Measurements from ENCODE around the gene VPS4B. TPM values are rescaled to one million over a fixed set of nuclear protein-coding genes. Genes with fewer than 3 reads are reported as not detected.

VPS4B gene
- total and polyA plus RNA-seq, 2 of the 8 experiments (the other 6 are each of a cell fraction or from before 2014, with no cell fraction given): 7.2 to 45.3 TPM

DNA sequence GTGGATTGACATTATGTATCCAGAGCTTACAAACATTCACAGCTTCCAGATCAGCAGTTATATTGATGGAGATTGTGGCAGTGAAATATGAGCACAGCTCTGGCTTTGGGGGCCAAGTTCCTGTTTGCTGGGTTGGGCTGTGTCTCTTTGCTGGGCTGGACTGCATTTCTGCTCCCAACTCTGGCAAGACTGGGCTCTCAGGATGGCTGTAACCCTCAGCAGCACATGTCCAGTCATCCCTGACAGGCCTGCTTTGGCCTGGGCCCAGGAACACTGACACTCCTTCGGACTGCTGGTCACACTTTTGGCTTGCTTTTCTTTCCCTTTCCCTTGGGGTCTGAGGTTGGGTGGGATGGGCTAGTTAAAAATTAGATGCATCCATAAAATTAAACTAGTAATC is 17.9 kb upstream of the VPS4B start (continued):
- TF ChIP-seq, protein P1, sequence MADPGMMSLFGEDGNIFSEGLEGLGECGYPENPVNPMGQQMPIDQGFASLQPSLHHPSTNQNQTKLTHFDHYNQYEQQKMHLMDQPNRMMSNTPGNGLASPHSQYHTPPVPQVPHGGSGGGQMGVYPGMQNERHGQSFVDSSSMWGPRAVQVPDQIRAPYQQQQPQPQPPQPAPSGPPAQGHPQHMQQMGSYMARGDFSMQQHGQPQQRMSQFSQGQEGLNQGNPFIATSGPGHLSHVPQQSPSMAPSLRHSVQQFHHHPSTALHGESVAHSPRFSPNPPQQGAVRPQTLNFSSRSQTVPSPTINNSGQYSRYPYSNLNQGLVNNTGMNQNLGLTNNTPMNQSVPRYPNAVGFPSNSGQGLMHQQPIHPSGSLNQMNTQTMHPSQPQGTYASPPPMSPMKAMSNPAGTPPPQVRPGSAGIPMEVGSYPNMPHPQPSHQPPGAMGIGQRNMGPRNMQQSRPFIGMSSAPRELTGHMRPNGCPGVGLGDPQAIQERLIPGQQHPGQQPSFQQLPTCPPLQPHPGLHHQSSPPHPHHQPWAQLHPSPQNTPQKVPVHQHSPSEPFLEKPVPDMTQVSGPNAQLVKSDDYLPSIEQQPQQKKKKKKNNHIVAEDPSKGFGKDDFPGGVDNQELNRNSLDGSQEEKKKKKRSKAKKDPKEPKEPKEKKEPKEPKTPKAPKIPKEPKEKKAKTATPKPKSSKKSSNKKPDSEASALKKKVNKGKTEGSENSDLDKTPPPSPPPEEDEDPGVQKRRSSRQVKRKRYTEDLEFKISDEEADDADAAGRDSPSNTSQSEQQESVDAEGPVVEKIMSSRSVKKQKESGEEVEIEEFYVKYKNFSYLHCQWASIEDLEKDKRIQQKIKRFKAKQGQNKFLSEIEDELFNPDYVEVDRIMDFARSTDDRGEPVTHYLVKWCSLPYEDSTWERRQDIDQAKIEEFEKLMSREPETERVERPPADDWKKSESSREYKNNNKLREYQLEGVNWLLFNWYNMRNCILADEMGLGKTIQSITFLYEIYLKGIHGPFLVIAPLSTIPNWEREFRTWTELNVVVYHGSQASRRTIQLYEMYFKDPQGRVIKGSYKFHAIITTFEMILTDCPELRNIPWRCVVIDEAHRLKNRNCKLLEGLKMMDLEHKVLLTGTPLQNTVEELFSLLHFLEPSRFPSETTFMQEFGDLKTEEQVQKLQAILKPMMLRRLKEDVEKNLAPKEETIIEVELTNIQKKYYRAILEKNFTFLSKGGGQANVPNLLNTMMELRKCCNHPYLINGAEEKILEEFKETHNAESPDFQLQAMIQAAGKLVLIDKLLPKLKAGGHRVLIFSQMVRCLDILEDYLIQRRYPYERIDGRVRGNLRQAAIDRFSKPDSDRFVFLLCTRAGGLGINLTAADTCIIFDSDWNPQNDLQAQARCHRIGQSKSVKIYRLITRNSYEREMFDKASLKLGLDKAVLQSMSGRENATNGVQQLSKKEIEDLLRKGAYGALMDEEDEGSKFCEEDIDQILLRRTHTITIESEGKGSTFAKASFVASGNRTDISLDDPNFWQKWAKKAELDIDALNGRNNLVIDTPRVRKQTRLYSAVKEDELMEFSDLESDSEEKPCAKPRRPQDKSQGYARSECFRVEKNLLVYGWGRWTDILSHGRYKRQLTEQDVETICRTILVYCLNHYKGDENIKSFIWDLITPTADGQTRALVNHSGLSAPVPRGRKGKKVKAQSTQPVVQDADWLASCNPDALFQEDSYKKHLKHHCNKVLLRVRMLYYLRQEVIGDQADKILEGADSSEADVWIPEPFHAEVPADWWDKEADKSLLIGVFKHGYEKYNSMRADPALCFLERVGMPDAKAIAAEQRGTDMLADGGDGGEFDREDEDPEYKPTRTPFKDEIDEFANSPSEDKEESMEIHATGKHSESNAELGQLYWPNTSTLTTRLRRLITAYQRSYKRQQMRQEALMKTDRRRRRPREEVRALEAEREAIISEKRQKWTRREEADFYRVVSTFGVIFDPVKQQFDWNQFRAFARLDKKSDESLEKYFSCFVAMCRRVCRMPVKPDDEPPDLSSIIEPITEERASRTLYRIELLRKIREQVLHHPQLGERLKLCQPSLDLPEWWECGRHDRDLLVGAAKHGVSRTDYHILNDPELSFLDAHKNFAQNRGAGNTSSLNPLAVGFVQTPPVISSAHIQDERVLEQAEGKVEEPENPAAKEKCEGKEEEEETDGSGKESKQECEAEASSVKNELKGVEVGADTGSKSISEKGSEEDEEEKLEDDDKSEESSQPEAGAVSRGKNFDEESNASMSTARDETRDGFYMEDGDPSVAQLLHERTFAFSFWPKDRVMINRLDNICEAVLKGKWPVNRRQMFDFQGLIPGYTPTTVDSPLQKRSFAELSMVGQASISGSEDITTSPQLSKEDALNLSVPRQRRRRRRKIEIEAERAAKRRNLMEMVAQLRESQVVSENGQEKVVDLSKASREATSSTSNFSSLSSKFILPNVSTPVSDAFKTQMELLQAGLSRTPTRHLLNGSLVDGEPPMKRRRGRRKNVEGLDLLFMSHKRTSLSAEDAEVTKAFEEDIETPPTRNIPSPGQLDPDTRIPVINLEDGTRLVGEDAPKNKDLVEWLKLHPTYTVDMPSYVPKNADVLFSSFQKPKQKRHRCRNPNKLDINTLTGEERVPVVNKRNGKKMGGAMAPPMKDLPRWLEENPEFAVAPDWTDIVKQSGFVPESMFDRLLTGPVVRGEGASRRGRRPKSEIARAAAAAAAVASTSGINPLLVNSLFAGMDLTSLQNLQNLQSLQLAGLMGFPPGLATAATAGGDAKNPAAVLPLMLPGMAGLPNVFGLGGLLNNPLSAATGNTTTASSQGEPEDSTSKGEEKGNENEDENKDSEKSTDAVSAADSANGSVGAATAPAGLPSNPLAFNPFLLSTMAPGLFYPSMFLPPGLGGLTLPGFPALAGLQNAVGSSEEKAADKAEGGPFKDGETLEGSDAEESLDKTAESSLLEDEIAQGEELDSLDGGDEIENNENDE (IDR thresholded peaks at IDR 0.05; ENCODE audit: insufficient replicate concordance, low read length): no peak
- TF ChIP-seq SP1 (IDR thresholded peaks at IDR 0.05; ENCODE audit: low read depth, low read length) (no peak), CHD2 (IDR thresholded peaks at IDR 0.05; ENCODE audit: low read length) (no peak)
- TF ChIP-seq, protein P2, sequence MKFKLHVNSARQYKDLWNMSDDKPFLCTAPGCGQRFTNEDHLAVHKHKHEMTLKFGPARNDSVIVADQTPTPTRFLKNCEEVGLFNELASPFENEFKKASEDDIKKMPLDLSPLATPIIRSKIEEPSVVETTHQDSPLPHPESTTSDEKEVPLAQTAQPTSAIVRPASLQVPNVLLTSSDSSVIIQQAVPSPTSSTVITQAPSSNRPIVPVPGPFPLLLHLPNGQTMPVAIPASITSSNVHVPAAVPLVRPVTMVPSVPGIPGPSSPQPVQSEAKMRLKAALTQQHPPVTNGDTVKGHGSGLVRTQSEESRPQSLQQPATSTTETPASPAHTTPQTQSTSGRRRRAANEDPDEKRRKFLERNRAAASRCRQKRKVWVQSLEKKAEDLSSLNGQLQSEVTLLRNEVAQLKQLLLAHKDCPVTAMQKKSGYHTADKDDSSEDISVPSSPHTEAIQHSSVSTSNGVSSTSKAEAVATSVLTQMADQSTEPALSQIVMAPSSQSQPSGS (IDR thresholded peaks at IDR 0.05; ENCODE audit: low read length): no peak

Data from H1 (cell line).